Measurements from ENCODE around the gene ZNF185.

The ZNF185 gene

GRCh38 chrX:152918707-152919106 lies 20.8 kb downstream of the ZNF185 start:
- no peak for DNase-seq

DNA sequence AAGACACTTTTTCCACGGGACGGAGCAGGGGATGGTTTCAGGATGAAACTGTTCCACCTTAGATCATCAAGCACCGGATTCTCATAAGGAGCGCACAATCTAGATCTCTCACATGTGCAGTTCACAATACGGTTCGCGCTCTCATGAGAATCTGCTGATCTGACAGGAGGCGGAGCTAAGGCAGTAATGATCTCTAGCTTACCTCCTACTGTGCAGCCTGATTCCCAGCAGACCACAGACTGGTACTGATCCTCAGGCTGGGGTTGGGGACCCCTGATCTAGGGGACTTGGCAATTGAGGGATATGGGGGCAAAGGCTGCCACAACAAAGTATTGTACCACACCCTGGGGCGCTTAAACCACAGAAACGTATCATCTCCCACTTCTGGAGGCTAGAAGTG lies 25.7 kb downstream of the ZNF185 start:
- DNase-seq: no peak

DNA sequence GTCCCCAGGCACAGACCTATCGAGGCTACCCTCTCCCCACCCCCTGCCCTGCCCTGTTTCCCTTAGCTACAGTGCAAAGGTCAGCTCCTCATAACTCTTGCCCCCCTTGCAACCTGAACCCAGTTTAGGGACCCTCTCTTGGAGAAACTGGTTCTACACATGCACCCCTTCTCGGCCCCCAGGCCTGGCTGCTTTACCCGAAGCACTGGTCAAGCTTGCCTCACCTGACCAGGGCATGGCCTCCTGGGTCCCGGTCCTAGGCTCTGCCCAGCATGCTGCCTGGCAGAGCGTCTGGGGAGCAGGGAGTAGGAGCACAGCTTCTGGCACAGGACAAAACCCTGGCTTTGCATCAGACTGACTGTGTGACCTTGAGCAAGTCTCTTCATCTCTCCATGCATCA lies 28.0 kb downstream of the ZNF185 start:
- DNase-seq: no peak

GRCh38 chrX:152926279-152926678 lies 28.4 kb downstream of the ZNF185 start:
- peak; percentile 76 for DNase-seq

- DNase-seq: peak; percentile 4
Measured at GRCh38 chrX:152926923-152927322, 29.1 kb downstream of the ZNF185 start.

DNA sequence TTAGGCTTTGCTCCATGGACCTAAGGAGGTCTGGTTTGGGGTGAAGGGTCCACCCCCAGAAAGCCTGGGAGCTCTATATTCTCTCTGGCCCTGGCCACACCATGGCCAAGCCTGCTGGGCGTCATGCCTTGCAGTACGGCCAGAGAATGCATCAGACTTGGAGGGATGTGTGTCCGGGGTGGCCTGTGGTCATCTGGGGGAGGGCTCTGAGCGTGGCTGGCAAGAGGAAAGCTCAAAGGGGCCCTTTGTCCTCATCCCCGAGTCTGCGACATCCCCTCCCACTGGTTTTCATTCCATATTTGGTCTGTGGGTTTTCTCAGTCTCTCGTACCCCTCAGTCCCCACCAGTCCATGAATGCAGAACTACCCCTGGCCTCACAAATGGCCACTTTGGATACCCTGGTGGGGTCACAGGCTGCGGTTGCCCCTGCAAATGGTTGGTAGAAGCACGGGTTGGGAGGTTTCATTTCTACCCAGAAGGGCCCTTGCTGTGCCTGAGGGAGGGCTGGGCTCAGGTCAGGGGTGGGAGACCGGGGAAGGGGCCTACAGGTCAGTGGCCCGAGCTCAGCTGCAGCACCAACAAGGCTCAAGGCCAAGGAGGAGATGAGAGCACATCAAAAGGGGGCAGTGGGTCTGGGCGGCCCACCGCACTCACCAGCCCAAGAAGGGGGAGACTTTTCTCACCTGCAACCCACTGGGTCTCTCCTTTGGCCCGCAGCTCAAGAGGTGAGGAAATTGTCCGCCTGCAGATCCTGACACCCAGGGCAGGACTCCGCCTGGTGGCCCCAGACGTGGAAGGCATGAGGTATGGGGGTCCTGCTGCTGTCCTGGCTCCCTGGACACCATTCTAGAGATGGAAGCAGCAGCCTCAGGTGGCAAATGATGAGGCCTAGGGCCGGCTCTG lies 30.2 kb downstream of the ZNF185 start:
- no peak for DNase-seq

DNA sequence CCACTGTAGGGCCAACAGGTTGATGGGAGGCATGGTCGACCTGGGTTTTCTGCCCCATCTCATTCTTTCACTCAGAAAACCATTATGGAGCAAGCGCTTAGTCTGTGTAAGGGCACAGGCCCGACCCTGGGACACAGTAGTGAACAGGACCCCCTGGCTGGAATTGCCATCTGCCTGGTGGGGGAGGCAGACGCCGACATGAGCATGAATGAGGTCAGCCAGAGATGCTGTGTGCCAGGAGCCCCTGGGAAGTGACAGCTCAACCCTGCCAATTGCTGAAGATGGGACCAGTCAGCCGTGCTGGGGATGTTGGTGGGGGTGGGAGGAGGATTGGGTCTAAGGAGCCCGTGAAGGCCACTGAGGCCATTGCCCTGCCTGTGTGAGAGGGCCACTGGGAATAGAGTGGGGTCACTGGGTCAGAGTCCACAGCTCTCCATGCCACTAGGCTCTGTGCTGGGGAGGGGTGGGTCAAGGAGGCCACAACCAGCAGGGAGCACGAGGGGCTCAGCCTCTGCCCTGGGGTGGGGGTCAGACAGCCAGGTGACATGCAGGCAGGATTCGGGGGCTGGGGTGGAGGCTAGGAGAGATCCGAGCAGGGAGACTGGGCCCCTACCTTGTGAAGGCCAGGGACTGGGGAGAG lies 31.0 kb downstream of the ZNF185 start:
- DNase-seq: no peak

GRCh38 chrX:152929898-152930297 lies 32.0 kb downstream of the ZNF185 start:
- DNase-seq: no peak

DNA sequence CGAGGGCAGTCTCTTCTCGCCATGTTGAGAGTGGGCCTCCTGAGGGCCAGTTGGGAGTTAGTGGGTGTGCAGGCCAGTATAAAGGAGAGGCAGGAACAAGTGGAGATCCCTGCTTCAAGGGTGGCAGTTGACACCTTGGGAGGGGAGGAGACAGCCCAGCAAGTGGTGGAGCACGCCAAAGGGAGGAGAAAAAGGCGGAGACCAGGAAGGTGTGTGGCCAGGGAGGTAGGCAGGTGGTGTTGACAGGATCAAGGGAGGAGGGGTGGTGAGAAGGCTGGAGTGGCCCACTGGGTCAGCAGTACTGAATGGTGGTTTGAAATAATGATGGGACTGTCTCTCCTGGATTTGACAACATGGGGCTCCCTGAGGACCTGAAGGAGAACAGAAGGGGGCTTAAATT lies 32.6 kb downstream of the ZNF185 start:
- DNase-seq: no peak

DNA sequence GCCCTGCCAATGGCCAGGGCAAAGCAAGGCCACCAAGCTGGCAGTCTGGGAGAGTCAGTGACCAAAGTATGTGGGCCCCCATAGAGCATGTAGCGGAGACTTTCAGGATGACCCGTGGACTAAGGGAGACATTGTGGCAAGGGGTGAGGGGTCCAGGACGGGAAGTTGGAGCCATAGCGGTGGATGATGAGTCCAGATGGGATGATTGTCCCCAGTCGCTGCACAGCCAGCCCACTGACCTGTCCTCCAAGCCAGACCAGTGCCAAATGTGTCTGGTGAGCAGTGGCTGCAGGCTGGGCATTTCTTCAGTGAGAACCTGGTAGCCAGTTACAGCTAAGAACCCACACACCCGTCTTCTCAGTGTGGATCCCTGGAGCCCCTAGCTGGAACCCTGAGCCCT lies 34.3 kb downstream of the ZNF185 start:
- DNase-seq: no peak

GRCh38 chrX:152932598-152933175 lies 34.8 kb downstream of the ZNF185 start:
- no peak for DNase-seq

DNA sequence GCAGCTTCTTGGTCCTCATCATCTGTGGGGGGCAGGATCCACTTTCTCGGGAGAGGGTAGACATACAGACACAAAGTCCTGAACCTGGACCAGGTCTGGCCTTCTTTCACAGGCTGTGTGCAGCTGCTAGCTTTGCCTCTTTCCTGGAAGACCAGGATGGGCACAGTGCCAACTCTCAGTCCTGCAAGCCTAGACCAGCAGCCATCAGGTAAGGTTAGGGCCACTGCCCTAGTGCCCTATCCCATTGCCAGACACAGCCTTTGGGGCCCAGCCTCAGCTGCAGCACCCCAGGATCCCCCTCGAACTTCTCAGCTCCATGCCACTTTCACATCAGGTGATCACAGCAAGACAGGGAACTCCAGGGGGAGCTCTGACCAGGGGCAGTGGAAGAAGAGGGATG lies 38.4 kb downstream of the ZNF185 start:
- DNase-seq: no peak

GRCh38 chrX:152937236-152937635 lies 39.4 kb downstream of the ZNF185 start:
- DNase-seq: no peak

DNA sequence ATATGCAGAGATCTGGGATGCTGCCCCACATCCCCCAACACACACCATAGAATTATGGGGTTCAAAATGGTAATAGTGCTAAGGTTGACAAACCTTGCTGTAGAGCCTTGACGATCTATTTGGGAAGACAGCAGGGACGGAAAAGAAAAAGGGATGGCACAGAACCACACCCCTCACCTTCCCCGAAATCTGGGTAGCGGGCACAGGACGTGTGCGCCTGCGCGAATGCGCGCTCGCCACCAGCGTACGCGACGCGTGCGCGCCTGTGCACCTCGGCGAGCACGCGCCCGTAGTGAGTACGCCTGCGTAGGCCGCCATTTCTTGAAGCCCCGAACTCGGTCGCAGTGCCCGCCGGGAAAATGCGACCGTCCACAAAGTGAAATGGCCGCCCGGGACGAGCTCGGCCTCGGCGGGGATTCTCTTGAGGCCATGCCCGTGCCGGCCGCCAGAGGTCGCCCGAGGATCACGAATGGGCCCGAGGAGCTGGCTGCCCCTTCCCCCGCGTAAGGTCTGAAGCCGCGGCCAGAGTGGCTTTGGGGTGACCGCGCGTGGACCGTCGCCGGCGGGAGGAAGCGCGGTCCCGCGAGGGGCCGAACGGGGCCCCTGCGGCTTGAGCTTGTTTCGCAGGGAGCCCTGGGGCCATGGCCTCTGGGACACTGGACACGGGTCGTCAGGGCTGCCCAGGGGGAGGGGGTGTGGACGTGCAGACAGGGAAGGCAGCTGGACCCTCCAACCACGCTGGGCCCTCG lies 43.6 kb downstream of the ZNF185 start:
- peak; percentile 92 for DNase-seq

- no peak for DNase-seq
Measured at GRCh38 chrX:152942077-152942442, 44.2 kb downstream of the ZNF185 start.

- no peak for DNase-seq
Measured at GRCh38 chrX:152943826-152944225, 46.0 kb downstream of the ZNF185 start.

GRCh38 chrX:152945021-152945979 lies 47.4 kb downstream of the ZNF185 start:
- DNase-seq: no peak

DNA sequence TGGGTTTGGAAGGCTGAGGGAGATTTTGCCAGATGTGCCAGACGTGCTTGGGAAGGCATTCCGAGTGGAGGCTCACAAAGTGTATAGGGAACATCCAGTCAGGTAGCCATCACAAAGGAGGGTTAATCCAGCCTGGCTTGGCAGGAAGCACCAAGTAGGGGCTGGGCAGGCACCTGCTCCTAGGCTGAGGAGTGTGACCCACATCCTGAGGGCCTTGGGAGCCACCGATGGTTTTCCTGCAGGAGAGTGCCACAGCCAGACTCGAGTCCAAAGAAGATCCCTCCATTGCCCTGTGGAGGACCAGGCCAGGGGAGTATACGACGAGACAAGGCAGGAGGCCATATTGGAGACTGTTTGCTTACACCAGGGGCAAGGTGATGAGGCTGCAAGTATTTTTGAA lies 48.8 kb downstream of the ZNF185 start:
- DNase-seq: no peak
